H9 (cell line): Measurements from ENCODE around the gene PDLIM7. TPM values are rescaled to one million over a fixed set of nuclear protein-coding genes. Genes with fewer than 3 reads are reported as not detected.

Experiments used
- DNase-seq: peaks from one replicate; pipeline ENCODE4 v3.0.0-alpha.2; 2017
- H2AFZ ChIP-seq: one replicate; pipeline ENCODE4 v1.6.1; 2013; ENCODE audit warnings: mild to moderate bottlenecking, low read length, control low read depth, moderate library complexity
- H2AK5ac ChIP-seq: 2 replicates; pipeline ENCODE4 v1.6.1; 2013; ENCODE audit warnings: low read length, control low read depth, mixed read lengths; ENCODE audit not compliant: insufficient read length
- H2BK120ac ChIP-seq: one replicate; pipeline ENCODE4 v1.6.1; 2013; ENCODE audit warnings: low read depth, mild to moderate bottlenecking, low read length, control low read depth, inconsistent platforms; ENCODE audit not compliant: poor library complexity, severe bottlenecking
- H2BK12ac ChIP-seq: 2 replicates; pipeline ENCODE4 v1.6.1; 2013; ENCODE audit warnings: low read length, control low read depth, mixed read lengths, low read depth; ENCODE audit not compliant: insufficient read length
- H2BK15ac ChIP-seq: 2 replicates; pipeline ENCODE4 v1.6.1; 2013; ENCODE audit warnings: low read depth, low read length, control low read depth
- H2BK20ac ChIP-seq: one replicate; pipeline ENCODE4 v1.6.1; 2013; ENCODE audit warnings: low read depth, mild to moderate bottlenecking, low read length, control low read depth, inconsistent platforms; ENCODE audit not compliant: poor library complexity, severe bottlenecking
- H2BK5ac ChIP-seq: 2 replicates; pipeline ENCODE4 v1.6.1; 2013; ENCODE audit warnings: low read length, control low read depth, mixed read lengths; ENCODE audit not compliant: insufficient read length
- H3K14ac ChIP-seq: 2 replicates; pipeline ENCODE4 v1.6.1; 2013; ENCODE audit warnings: low read length, control low read depth; ENCODE audit not compliant: insufficient read depth
- H3K18ac ChIP-seq: 2 replicates; pipeline ENCODE4 v1.6.1; 2013; ENCODE audit warnings: low read depth, mild to moderate bottlenecking, mixed read lengths, low read length, control low read depth; ENCODE audit not compliant: insufficient read length
- H3K23ac ChIP-seq: 2 replicates; pipeline ENCODE4 v1.6.1; 2013; ENCODE audit warnings: low read length, control low read depth, mixed read lengths, low read depth; ENCODE audit not compliant: insufficient read length
- H3K23me2 ChIP-seq: 2 replicates; pipeline ENCODE4 v1.6.1; 2013; ENCODE audit warnings: low read depth, mild to moderate bottlenecking, mixed read lengths, low read length, control low read depth; ENCODE audit not compliant: insufficient read length, poor library complexity, severe bottlenecking
- H3K27ac ChIP-seq: 2 replicates; pipeline ENCODE4 v1.5.1; 2013; ENCODE audit warnings: low read length, control low read depth, mixed read lengths, low read depth; ENCODE audit not compliant: insufficient read length
- H3K27me3 ChIP-seq: 2 replicates; pipeline ENCODE4 v1.6.1; 2013; ENCODE audit warnings: low read length, control low read depth, inconsistent platforms; ENCODE audit not compliant: insufficient read depth
- H3K4ac ChIP-seq: 2 replicates; pipeline ENCODE4 v1.6.1; 2013; ENCODE audit warnings: low read depth, mild to moderate bottlenecking, control low read depth, inconsistent platforms, low read length, moderate library complexity
- H3K4me1 ChIP-seq: 2 replicates; pipeline ENCODE4 v1.6.1; 2013; ENCODE audit warnings: low read length, control low read depth, inconsistent platforms; ENCODE audit not compliant: insufficient read depth
- H3K4me2 ChIP-seq: 2 replicates; pipeline ENCODE4 v1.6.1; 2013; ENCODE audit warnings: low read length, control low read depth, mixed read lengths; ENCODE audit not compliant: insufficient read length, insufficient read depth
- H3K56ac ChIP-seq: 2 replicates; pipeline ENCODE4 v1.6.1; 2013; ENCODE audit warnings: low read depth, mild to moderate bottlenecking, mixed read lengths, low read length, control low read depth; ENCODE audit not compliant: insufficient read length
- H3K79me1 ChIP-seq: 2 replicates; pipeline ENCODE4 v1.6.1; 2013; ENCODE audit warnings: low read depth, mild to moderate bottlenecking, moderate library complexity, low read length, control low read depth, inconsistent platforms; ENCODE audit not compliant: insufficient read depth, poor library complexity, severe bottlenecking
- H3K79me2 ChIP-seq: 2 replicates; pipeline ENCODE4 v1.6.1; 2013; ENCODE audit warnings: low read length, control low read depth, inconsistent platforms; ENCODE audit not compliant: insufficient read depth
- H3K9ac ChIP-seq: 2 replicates; pipeline ENCODE4 v1.6.1; 2013; ENCODE audit warnings: low read length, control low read depth, mixed read lengths; ENCODE audit not compliant: insufficient read length; ENCODE audit errors: extremely low read depth
- H3K9me3 ChIP-seq: one replicate; pipeline ENCODE4 v1.6.1; 2013; ENCODE audit warnings: low read depth, low read length, inconsistent platforms; ENCODE audit not compliant: control insufficient read depth
- H3T11ph ChIP-seq: one replicate; pipeline ENCODE4 v1.6.1; 2013; ENCODE audit warnings: mild to moderate bottlenecking, low read length, control low read depth, inconsistent platforms
- H4K20me1 ChIP-seq: one replicate; pipeline ENCODE4 v1.6.1; 2013; ENCODE audit not compliant: control insufficient read depth, insufficient read length, insufficient read depth
- H4K5ac ChIP-seq: 2 replicates; pipeline ENCODE4 v1.6.1; 2013; ENCODE audit warnings: low read depth, mild to moderate bottlenecking, mixed read lengths, low read length, control low read depth; ENCODE audit not compliant: insufficient read length
- H4K8ac ChIP-seq: replicated peaks from 2 replicates; pipeline ENCODE4 v1.6.1; 2013; ENCODE audit warnings: low read length, control low read depth, mixed read lengths, low read depth; ENCODE audit not compliant: insufficient read length
- H4K91ac ChIP-seq: 2 replicates; pipeline ENCODE4 v1.6.1; 2013; ENCODE audit warnings: low read depth, mild to moderate bottlenecking, moderate library complexity, mixed read lengths, low read length, control low read depth; ENCODE audit not compliant: insufficient read length
- H3K27ac Mint-ChIP-seq, 3 experiments: 2 replicates in 2 of 3; 3 replicates in 1 of 3; pipeline ENCODE4 v1.8.0; 2020 to 2021; ENCODE audit warnings: mixed read lengths in 3 of 3, mild to moderate bottlenecking in 1 of 3, moderate library complexity in 1 of 3
- H3K27me3 Mint-ChIP-seq: 2 replicates; pipeline ENCODE4 v1.8.0; 2021; ENCODE audit warnings: low read depth, mild to moderate bottlenecking, moderate library complexity, mixed read lengths
- H3K36me3 Mint-ChIP-seq, 3 experiments: 2 replicates in 2 of 3; 3 replicates in 1 of 3; pipeline ENCODE4 v1.8.0; 2020 to 2021; ENCODE audit warnings: low read depth in 3 of 3, mixed read lengths in 3 of 3; ENCODE audit not compliant: insufficient read depth in 1 of 3
- H3K4me1 Mint-ChIP-seq, 2 experiments: 2 replicates each; pipeline ENCODE4 v1.8.0; 2020; ENCODE audit warnings: mixed read lengths in 2 of 2
- H3K4me3 Mint-ChIP-seq, 2 experiments: 2 replicates in 1 of 2; 3 replicates in 1 of 2; pipeline ENCODE4 v1.8.0; 2020 to 2021; ENCODE audit warnings: mild to moderate bottlenecking in 2 of 2, mixed read lengths in 2 of 2, moderate library complexity in 1 of 2
- H3K9me3 Mint-ChIP-seq, 2 experiments: 2 replicates in 1 of 2; 3 replicates in 1 of 2; pipeline ENCODE4 v1.8.0; 2020; ENCODE audit warnings: mild to moderate bottlenecking in 2 of 2, mixed read lengths in 2 of 2, moderate library complexity in 1 of 2
- CTCF ChIP-seq: fragments of 200-600 bp; sonication (generic); conservative IDR thresholded peaks from 3 replicates; pipeline ENCODE4 v1.8.0; 2021; ENCODE audit warnings: antibody characterized with exemption, mild to moderate bottlenecking
- WGBS: extraction: QIAGEN DNeasy Blood & Tissue Kit; methylation state at CpG from one replicate; pipeline ENCODE4 v1.1.7; 2013; ENCODE audit warnings: missing lambda C conversion rate, low lambda C conversion rate, mixed read lengths; ENCODE audit not compliant: insufficient read length; ENCODE audit errors: extremely low coverage; 5-methylcytosine and 5-hydroxymethylcytosine counted together
- total RNA-seq: library from RNA; stranded (reverse); gene quantifications from 2 replicates; pipeline ENCODE4 v1.2.1, GENCODE V29; 2021

PDLIM7 gene
- total RNA-seq, 1 experiment from 2014 or later, result 137 TPM

GRCh38 chr5:177448244-177448950, 49.0 kb downstream of the PDLIM7 start:
- H2AK5ac ChIP-seq, result no peak overlapping the region
- H2BK20ac ChIP-seq, result no peak overlapping the region
- TF ChIP-seq CTCF, result no peak
- Mint-ChIP-seq H3K36me3 (peaks cover 0 to 18% (median 6%) of the 10 kb centered on the region in 3 experiments; a peak in 5 of 7 replicates), H3K4me3 (peak overlapping the region; percentile 65 to 70; a peak in 4 of 5 replicates), H3K27ac (peak overlapping the region in 2 of 3 experiments; percentile 30 to 73; a peak in 2 of 7 replicates), H3K4me1 (peaks cover 49 to 55% of the 10 kb centered on the region in 2 experiments), H3K9me3 (no peaks in the 10 kb centered on the region), H3K27me3 (peaks cover 42% of the 10 kb centered on the region)
- no peak overlapping the region for H3K4ac ChIP-seq
- peaks cover 7% of the 10 kb centered on the region for H3K23me2 ChIP-seq
- H3K23ac ChIP-seq, result no peak overlapping the region
- peak overlapping the region; percentile 66 for H3K4me2 ChIP-seq
- H4K5ac ChIP-seq, result no peak overlapping the region
- no CpG with 5 or more reads among the region's 6 CpGs for WGBS
- no peak for DNase-seq
- no peaks in the 10 kb centered on the region for H3K79me2 ChIP-seq
- no peak overlapping the region for H2BK15ac ChIP-seq
- no peak overlapping the region for H3K56ac ChIP-seq
- H4K8ac ChIP-seq, result no peak overlapping the region
- H3K18ac ChIP-seq, result peak overlapping the region; percentile 18
- no peaks in the 10 kb centered on the region; the same call in 1 of the 2 replicates for H3K27me3 ChIP-seq
- no peaks in the 10 kb centered on the region for H3K9me3 ChIP-seq
- no peaks in the 10 kb centered on the region for H4K20me1 ChIP-seq
- no peaks in the 10 kb centered on the region for H3K79me1 ChIP-seq
- H3T11ph ChIP-seq, result no peak overlapping the region
- no peak overlapping the region for H2BK120ac ChIP-seq
- H3K4me1 ChIP-seq, result no peaks in the 10 kb centered on the region; the same call in 1 of the 2 replicates
- no peak overlapping the region for H4K91ac ChIP-seq
- no peak overlapping the region for H3K9ac ChIP-seq
- H2AFZ ChIP-seq, result no peak overlapping the region
- no peak overlapping the region for H2BK12ac ChIP-seq
- no peak overlapping the region for H3K27ac ChIP-seq
- peak overlapping the region; percentile 81; the same call in 1 of the 2 replicates for H3K14ac ChIP-seq
- no peak overlapping the region for H2BK5ac ChIP-seq
